HG03520 (cell line): Measurements from ENCODE around the gene RNASE2.
"Not testable (repeated sequence)": the region's sequence is repeated elsewhere in the genome, so short reads cannot be mapped to it uniquely, and the experiment has no call there.

Experiments
- ATAC-seq: cut with Tn5 transposase; IDR thresholded peaks from one replicate; pipeline ENCODE4 v1.9.1; 2021; ENCODE audit warnings: mild to moderate bottlenecking, moderate library complexity; ENCODE audit not compliant: unreplicated experiment

Gene RNASE2

GRCh38 chr14:20980906-20981305 is 25.6 kb downstream of the RNASE2 start:
- no peak for ATAC-seq

- no peak for ATAC-seq
Measured at GRCh38 chr14:20982646-20983369, 27.5 kb downstream of the RNASE2 start.

GRCh38 chr14:20985650-20986049 is 30.4 kb downstream of the RNASE2 start:
- not testable (repeated sequence) for ATAC-seq

GRCh38 chr14:20986811-20987210 is 31.5 kb downstream of the RNASE2 start:
- ATAC-seq = no peak

DNA sequence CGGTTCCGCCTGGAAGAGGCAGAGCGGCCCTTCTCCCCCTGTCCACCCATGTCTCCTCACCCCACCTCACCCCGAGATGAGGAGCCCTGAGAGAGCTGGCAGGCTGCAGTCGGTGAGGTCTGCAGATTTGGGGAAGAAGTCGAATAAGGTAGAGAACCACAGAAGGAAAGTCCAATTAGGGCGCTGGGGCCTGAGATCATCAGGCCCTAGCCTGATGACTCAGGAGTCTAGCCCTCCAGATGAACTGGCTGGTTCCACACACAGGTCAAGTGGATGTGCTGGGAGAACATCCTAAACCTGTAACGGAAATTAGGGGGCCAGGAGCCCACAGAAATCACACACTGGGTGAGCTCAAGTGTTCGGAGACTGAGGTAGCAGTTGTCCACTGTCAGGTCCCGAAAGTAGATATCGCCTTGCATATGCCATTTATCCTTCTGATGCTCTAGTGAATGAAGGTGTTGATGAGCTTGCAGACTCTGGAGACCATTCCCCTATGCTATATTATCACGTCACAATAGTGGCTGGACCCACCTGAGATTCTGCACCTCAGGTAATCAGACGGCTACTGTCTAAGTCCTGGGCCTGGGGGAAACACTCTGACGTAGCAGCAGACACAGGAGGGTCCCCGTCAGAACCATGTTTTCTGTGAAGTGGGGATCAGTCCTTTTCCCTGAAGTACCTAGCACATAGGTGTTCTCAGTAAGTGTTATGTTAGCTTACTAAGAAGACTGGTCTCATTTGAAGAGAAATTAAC is 33.6 kb downstream of the RNASE2 start:
- no peak for ATAC-seq

DNA sequence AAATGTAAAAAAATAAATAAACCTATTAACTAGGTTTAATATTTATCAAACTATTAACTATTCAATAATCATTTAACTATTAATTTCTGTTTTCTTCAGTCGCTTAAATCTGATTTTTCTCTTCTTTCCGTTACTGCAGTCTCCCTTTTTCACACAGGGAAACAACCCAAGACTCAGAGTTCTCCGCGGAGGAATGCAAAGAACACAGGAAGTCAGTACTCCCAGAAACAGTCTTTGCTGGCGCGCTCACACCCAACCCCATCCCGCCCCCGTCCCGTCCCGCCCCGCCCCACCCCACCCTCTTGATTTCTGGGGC is 34.1 kb downstream of the RNASE2 start:
- no peak for ATAC-seq

- peak; percentile 93 for ATAC-seq
Measured at GRCh38 chr14:20989787-20990600, 34.7 kb downstream of the RNASE2 start, which contains the start of gene METTL17. TSS of gene METTL17 (plus strand) at chr14:20989980. CDS start at chr14:20990003, 23 bp downstream.

DNA sequence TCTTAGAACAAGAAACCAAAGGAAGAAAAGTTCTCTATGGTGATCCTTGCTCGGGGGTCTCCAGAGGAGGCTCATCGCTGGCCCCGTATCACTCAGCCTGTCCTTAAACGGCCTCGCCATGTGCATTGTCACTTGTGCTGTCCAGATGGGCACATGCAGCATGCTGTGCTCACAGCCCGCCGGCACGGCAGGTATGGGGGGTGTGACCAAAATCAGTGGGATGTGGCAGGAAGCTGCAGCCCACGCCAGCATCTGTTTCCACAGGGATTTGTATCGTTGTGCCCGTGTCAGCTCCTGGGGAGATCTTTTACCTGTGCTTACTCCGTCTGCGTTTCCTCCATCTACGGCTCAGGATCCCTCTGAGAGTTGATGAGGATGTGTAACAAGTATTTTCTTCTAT is 41.2 kb downstream of the RNASE2 start:
- ATAC-seq = no peak

GRCh38 chr14:20997115-20997514 is 41.8 kb downstream of the RNASE2 start:
- no peak for ATAC-seq

DNA sequence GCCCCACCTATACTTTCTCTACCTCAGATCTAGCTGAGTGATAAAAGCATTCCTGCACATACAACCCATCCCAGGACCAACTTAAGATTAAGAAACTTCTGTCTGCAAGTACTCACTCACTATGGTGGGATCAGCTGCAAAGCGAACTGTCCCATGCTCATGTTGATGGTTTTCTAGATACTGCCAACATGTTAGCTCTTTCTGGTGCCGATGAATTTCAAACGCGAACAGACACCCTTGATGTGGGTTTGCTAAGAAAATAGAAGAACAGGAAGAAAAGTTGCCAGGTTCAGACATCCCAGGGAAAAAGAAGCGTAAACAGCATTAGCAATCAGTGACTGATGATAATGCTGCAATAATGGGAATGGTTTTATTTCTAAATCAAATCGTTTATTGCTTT is 42.3 kb downstream of the RNASE2 start:
- no peak for ATAC-seq

- ATAC-seq = no peak
Measured at GRCh38 chr14:20998139-20998538, 42.9 kb downstream of the RNASE2 start.

- ATAC-seq = no peak
Measured at GRCh38 chr14:20998674-20999366, 43.5 kb downstream of the RNASE2 start, which contains the start of gene SLC39A2. TSS of gene SLC39A2 (plus strand) at chr14:20999293. CDS start at chr14:20999447, 154 bp downstream.

GRCh38 chr14:20999591-20999990 is 44.3 kb downstream of the RNASE2 start:
- ATAC-seq = no peak

DNA sequence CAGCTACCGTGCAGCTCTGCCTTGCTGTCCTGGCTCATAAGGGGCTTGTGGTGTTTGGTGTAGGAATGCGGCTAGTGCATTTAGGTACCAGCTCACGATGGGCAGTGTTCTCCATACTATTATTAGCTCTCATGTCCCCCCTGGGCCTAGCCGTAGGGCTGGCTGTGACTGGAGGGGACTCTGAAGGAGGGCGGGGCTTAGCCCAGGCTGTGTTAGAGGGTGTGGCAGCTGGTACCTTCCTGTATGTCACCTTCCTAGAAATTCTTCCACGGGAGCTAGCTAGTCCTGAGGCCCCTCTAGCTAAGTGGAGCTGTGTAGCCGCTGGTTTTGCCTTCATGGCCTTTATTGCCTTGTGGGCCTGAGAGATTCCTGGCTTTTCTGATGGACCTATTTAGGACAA is 45.9 kb downstream of the RNASE2 start:
- no peak for ATAC-seq

DNA sequence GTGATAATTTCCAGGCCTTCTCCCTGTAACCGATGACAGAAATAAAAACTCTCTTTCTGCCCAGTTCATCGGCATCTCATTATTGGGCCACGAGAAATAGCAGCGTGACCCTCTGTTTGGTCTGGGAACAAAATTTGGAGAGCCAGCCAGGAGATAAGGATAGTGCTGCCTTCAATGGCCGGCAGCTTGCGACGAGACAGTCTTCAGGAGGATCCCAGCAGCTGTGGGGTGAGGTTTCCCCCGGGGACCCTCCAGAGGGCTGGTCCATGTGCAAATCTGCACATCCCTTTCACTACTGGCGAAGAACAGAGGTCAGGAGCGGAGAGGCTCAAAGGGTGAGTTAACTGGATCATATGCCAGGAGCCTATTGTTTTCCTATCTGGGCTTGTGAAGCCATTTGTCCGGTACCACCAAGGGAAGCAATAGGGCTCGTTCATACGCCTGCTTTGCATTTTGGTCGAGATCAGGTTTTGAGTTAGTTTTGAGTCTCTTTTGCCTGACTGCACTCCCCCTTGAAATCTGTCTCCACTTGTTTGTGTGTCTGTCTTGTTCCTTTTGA is 48.6 kb downstream of the RNASE2 start:
- ATAC-seq = no peak
